HG02885 (cell line): ENCODE results near the gene COA4.
"Not testable (repeated sequence)": the region's sequence is repeated elsewhere in the genome, so short reads cannot be mapped to it uniquely, and the experiment has no call there.

Experiments
- ATAC-seq: cut with Tn5 transposase; IDR thresholded peaks from one replicate; pipeline ENCODE4 v1.9.1; 2021; ENCODE audit warnings: mild to moderate bottlenecking; ENCODE audit not compliant: unreplicated experiment, poor library complexity

The COA4 gene

GRCh38 chr11:73876424-73877310, at the start of gene COA4, which contains the start of gene PAAF1:
Gene COA4, minus strand, starts transcription at chr11:73876846. Its CDS starts 3,468 bp downstream, at chr11:73873378.
Gene PAAF1, plus strand, starts transcription at chr11:73876999. Its CDS starts 23 bp downstream, at chr11:73877022.
- peak; percentile 98 for ATAC-seq

- no peak for ATAC-seq
Measured at GRCh38 chr11:73921180-73921579, 44.5 kb upstream of the COA4 start.

GRCh38 chr11:73916435-73916834, 39.8 kb upstream of the COA4 start:
- no peak for ATAC-seq

DNA sequence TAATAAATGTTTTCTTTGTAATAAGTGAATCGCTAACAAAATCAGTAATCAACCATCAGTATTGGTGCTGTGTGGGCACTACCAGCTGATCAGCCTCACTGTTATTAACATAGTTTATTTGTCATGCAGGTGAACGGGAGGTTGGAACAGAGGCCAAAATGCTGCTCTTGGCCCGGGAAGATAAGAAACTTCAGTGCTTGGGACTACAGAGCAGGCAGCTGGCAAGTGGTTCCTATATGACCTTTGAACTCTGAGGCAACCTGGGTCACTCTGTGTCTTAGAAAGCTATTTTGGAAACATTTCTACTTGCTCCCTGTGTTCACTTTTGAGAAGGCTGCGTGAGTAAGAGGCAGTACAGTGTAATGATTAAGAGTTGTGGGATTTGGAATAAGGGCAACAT, 37.6 kb upstream of the COA4 start:
- no peak for ATAC-seq

- ATAC-seq, result no peak
Measured at GRCh38 chr11:73913472-73913871, 36.8 kb upstream of the COA4 start.

- ATAC-seq, result no peak
Measured at GRCh38 chr11:73912026-73912425, 35.4 kb upstream of the COA4 start.

GRCh38 chr11:73907191-73907590, 30.5 kb upstream of the COA4 start:
- no peak for ATAC-seq

DNA sequence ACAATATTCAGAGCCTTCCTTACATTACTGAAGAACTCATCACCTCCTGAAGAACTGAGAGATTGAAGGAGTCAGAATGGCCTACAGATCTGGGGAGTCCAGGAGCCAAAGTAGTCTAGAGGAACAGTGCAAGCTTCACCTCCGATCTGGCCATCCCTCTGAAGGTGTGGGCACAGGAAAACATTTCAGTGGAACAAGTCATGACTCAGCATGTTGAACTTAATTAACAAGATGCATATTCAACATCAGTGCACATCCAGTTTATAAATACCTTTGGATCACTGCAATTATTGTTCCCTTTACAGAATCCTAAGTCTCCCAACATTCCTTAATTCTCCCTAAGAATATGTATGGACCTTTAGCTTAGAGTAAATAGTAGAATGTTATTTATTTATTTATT, 25.7 kb upstream of the COA4 start:
- ATAC-seq, result no peak

- no peak for ATAC-seq
Measured at GRCh38 chr11:73894725-73895335, 18.2 kb upstream of the COA4 start.

- no peak for ATAC-seq
Measured at GRCh38 chr11:73893041-73893440, 16.4 kb upstream of the COA4 start.

GRCh38 chr11:73889536-73889935, 12.9 kb upstream of the COA4 start:
- no peak for ATAC-seq

- no peak for ATAC-seq
Measured at GRCh38 chr11:73889019-73889418, 12.4 kb upstream of the COA4 start.

DNA sequence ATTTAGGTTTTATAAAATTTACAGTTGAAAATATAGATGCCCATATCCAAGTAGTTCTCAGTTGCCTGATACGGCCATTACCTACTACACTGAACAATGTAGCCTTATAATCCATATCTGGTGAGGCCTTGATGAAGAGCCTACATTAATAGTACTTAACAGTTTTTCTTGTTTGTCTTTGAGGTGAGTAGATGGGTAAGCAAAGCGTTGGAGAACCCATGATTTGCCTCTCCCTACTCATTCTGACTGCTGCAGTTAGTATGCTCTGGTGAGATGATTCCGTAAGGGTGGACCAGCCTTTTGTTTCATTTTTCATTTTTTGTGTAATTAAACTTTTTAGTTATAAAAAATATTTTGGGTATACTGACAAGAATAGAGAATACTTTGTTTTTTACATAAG, 11.6 kb upstream of the COA4 start:
- ATAC-seq, result no peak

DNA sequence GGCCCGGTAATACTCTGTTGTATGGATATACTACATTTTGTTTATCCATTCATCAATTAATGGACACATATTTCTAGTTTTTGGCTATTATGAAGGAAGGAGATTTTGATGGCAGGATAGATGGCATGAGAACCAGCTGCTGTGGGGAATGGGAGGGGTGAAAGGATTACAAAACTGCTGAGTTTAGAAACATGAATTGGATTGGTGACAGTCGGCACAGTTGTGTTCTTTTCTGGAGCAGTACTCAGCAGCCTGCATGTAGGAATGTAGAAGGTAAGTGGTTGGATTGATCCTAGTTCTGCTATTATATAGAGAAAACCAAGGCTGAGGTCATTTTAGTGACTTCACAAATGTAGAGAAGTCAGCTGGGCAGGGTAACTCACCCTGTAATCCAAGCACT, 7.2 kb upstream of the COA4 start:
- no peak for ATAC-seq

- ATAC-seq, result not testable (repeated sequence)
Measured at GRCh38 chr11:73880449-73880848, 3.8 kb upstream of the COA4 start.

- ATAC-seq, result no peak
Measured at GRCh38 chr11:73878771-73879170, 2.1 kb upstream of the COA4 start.

- no peak for ATAC-seq
Measured at GRCh38 chr11:73875840-73876239, 806 bp downstream of the COA4 start.

- ATAC-seq, result no peak
Measured at GRCh38 chr11:73875380-73875779, 1.3 kb downstream of the COA4 start.

- no peak for ATAC-seq
Measured at GRCh38 chr11:73872749-73873357, 3.8 kb downstream of the COA4 start.

- no peak for ATAC-seq
Measured at GRCh38 chr11:73870261-73870660, 6.4 kb downstream of the COA4 start.

GRCh38 chr11:73869332-73869949, 7.2 kb downstream of the COA4 start:
- no peak for ATAC-seq
